Activated CD4-positive, alpha-beta T cell treated with anti-CD3 and anti-CD28 coated beads, Interleukin-2, amount 10 ng/mL, durations not matched to agents 7 days and 5 days (primary cell): Measurements from ENCODE around the gene SBDS. TPM values are rescaled to one million over a fixed set of nuclear protein-coding genes. Genes with fewer than 3 reads are reported as not detected.
"Not testable (repeated sequence)": the region's sequence is repeated elsewhere in the genome, so short reads cannot be mapped to it uniquely, and the experiment has no call there.

Source experiments
- CTCF ChIA-PET: fragments of 350-600 bp; sonication (Branson Sonifier 250); formaldehyde crosslinking; loops from one replicate; lab custom pipeline; 2021; ENCODE audit warnings: antibody characterized with exemption; lab: Charles Lee
- POLR2A ChIA-PET: fragments of 350-600 bp; sonication (Branson Sonifier 250); formaldehyde crosslinking; loops from one replicate; lab custom pipeline; 2021; ENCODE audit warnings: antibody characterized with exemption; lab: Charles Lee
- DNase-seq: peaks from one replicate; pipeline ENCODE4 v3.0.0-alpha.2; 2020
- H3K27ac Mint-ChIP-seq: one replicate; pipeline ENCODE4 v1.8.0; 2021; ENCODE audit warnings: mild to moderate bottlenecking, moderate library complexity, mixed read lengths
- H3K27me3 Mint-ChIP-seq: one replicate; pipeline ENCODE4 v1.8.0; 2021; ENCODE audit warnings: mixed read lengths
- H3K36me3 Mint-ChIP-seq: one replicate; pipeline ENCODE4 v1.8.0; 2021; ENCODE audit warnings: low read depth, mixed read lengths
- H3K4me1 Mint-ChIP-seq: one replicate; pipeline ENCODE4 v1.8.0; 2021; ENCODE audit warnings: mixed read lengths
- H3K4me3 Mint-ChIP-seq: one replicate; pipeline ENCODE4 v1.8.0; 2021; ENCODE audit warnings: mild to moderate bottlenecking, moderate library complexity, mixed read lengths
- H3K9me3 Mint-ChIP-seq: one replicate; pipeline ENCODE4 v1.8.0; 2021; ENCODE audit warnings: mixed read lengths
- total RNA-seq, 2 experiments: library from RNA; stranded (reverse); gene quantifications; one replicate each; pipeline ENCODE4 v1.2.3, GENCODE V29; 2021

The SBDS gene
- total RNA-seq, 2 experiments from 2014 or later = 34.2 to 37.8 TPM

DNA sequence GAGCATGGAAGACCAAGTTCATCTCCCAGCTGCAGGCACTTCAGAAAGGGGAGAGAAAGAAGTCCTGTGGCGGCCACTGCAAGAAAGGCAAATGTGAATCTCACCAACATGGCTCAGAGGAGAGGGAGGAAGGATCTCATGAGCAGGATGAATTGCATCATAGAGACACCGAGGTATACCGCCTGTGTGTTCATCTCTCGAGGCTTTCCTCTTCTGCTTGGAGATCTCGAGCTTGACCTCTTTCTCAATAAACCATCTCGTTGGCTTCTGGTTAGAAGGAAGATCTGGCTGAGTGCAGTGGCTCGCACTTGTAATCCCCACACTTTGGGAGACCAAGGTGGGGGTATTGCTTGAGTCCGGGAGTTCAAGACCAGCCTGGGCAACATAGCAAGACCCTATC is 22.6 kb upstream of the SBDS start:
- CTCF ChIA-PET, H3K4me3 Mint-ChIP-seq, POLR2A ChIA-PET, H3K27me3 Mint-ChIP-seq, DNase-seq, H3K9me3 Mint-ChIP-seq, H3K27ac Mint-ChIP-seq: not testable (repeated sequence)
- Mint-ChIP-seq H3K4me1 (peaks cover 12% of the 10 kb centered on the region), H3K36me3 (peaks cover 45% of the 10 kb centered on the region)

DNA sequence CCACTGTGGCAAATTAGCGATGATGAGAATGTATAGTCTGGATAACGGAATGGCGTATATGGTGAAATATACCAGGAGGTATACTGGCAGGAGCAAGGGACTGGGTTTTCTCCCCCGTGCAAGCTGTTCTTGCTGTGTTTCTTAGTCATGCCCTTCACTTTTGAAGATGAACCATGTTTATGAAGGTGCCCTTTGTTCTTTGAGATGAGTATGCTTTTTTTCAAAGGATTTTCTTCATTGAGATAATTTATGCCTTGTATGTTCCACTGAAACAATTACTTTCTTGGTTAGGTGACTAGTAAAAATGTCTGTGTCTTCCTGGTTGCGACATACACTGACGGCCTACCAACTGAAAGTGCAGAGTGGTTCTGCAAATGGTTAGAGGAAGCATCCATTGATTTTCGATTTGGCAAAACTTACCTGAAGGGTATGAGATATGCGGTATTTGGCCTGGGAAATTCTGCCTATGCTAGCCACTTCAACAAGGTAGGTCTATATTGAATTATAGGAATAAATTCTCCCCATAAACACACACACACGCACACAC is 18.8 kb upstream of the SBDS start:
- H3K27ac Mint-ChIP-seq, H3K4me3 Mint-ChIP-seq, H3K4me1 Mint-ChIP-seq, H3K27me3 Mint-ChIP-seq, H3K9me3 Mint-ChIP-seq, DNase-seq, POLR2A ChIA-PET: not testable (repeated sequence)
- peaks cover 31% of the 10 kb centered on the region for H3K36me3 Mint-ChIP-seq
- CTCF ChIA-PET = interaction anchor here (0.6 kb wide), 1 partner anchor 18 kb away, joined by 3 read pairs; the partner anchor contains the start of gene TYW1

DNA sequence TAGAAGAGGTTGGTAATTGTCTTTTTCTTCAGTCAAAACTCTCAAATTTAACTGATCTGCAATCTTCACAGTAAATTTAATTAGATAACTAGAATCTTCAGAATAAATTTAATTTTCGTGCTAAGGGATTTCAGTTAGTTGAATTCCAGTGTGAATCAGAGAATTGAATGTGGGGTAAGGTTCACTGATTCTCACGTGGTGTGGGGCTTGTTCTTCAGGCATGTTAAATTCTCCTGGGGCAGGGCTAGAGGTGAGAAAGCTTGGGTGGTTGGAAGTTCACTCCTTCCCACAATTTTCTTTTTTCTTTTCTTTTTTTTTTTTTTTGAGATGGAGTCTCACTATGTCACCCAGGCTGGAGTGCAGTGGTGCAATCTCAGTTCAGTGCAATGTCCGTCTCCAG is 14.3 kb upstream of the SBDS start:
- H3K9me3 Mint-ChIP-seq, POLR2A ChIA-PET, H3K27me3 Mint-ChIP-seq, CTCF ChIA-PET, DNase-seq, H3K4me3 Mint-ChIP-seq, H3K4me1 Mint-ChIP-seq, H3K27ac Mint-ChIP-seq: not testable (repeated sequence)
- H3K36me3 Mint-ChIP-seq = peaks cover 34% of the 10 kb centered on the region

DNA sequence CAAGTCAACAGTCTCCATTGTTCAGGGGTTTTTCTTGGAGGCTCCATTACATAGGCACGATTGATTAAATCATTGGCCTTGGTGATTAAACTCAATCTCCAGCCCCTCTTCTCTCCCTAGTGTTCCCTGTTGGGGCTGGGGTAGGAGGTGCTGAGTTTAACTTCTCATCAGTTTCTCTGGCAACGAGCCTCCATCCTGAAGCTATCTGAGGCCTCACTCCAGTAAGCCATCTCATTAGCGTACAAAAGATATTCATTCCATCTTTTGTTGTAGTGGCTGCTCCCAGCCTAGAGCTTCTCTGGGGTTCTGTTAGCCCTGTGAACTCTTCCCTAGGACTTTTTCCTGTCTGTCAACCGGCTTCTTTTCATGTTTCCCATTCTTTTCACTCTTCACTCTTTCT is 12.9 kb upstream of the SBDS start:
- ChIA-PET POLR2A (no interaction called here), CTCF (no interaction called here)
- no peak for DNase-seq
- Mint-ChIP-seq H3K27ac (no peak overlapping the region), H3K27me3 (no peaks in the 10 kb centered on the region), H3K4me3 (no peak overlapping the region), H3K9me3 (no peaks in the 10 kb centered on the region), H3K4me1 (peaks cover 2% of the 10 kb centered on the region), H3K36me3 (peaks cover 32% of the 10 kb centered on the region)

DNA sequence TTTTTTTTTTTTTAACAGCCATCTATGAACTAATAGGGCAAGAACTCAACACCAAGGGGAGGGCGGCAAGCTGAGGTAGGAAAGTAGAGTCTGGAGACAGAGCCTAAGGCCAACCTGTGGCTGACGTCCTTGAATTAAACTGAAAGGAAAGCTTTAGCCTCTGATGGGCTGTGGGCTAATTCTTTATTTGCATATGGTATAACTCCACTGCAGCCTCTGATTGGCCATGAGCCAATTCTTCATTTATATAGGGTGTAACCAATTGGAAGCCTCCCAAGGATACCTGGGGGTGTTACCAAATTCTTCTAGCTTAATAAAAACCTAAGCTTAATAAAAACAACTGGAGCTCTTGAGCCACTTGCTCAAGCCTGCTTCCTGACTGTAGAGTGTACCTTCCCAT is 11.6 kb upstream of the SBDS start:
- POLR2A ChIA-PET = no interaction called here

DNA sequence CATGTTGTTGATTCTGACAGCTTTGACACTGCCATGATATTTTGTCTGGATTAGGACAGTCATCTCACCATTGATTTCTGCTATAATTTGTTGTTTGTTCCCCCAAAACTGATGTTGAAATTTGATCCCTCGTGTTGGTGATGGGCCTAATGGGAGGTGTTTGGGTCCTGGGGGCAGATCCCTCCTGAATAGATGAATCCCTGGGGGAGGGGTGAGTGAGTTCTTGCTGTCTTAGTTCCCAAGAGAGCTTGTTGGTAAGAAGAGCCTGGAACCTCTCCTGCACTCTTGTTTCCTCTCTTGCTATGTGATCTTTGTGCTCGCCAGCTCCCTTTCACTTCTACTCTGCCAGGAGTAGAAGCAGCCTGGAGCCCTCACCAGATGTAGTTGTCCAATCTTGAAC is 8.8 kb upstream of the SBDS start:
- H3K4me1 Mint-ChIP-seq, CTCF ChIA-PET, H3K9me3 Mint-ChIP-seq: not testable (repeated sequence)

More for the DNA sequence above, 11.6 kb upstream of the SBDS start:
- no peak overlapping the region for H3K4me3 Mint-ChIP-seq
- no peaks in the 10 kb centered on the region for H3K9me3 Mint-ChIP-seq
- no peaks in the 10 kb centered on the region for H3K27me3 Mint-ChIP-seq
- no peak overlapping the region for H3K27ac Mint-ChIP-seq
- peaks cover 30% of the 10 kb centered on the region for H3K36me3 Mint-ChIP-seq
- CTCF ChIA-PET = no interaction called here
- no peak for DNase-seq
- peaks cover 2% of the 10 kb centered on the region for H3K4me1 Mint-ChIP-seq

DNA sequence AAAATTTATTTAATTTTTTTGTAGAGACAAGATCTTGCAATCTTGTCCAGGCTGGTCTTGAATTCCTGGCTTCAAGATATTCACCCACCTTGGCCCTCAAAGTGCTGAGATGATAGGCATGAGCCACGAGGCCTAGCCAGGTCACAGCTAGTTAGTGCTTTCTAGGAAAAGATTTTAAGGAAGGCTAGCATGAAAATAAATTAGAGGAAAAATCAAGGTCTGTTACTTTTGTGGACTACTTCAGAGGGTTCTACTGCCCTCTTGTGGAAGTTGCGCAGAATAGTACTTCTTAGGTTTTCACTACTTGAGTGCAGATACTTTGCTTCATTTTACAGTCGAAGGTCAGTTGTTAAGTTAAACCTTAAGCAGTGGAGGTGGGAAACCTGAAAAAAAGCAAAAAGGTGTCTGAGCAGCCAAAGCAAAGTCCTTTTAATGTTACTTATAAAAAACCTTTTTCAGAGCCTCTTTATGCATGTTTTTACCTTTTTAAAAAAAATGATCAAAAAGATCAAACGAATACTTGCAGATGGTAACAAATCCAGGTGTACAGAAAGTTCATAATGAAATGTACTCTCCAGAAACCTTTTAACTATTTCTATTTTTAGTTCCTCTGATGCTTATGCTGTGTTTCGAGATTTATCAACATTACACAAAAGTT is 5.3 kb upstream of the SBDS start:
- H3K4me3 Mint-ChIP-seq, POLR2A ChIA-PET, H3K27me3 Mint-ChIP-seq, H3K9me3 Mint-ChIP-seq: not testable (repeated sequence)
- H3K4me1 Mint-ChIP-seq = peaks cover 15% of the 10 kb centered on the region
- peak; percentile 30 for DNase-seq
- CTCF ChIA-PET = interaction anchor here (0.6 kb wide), 1 partner anchor 970 kb away, joined by 3 read pairs; no protein-coding TSS in a partner anchor
- peaks cover 16% of the 10 kb centered on the region for H3K36me3 Mint-ChIP-seq
- peak overlapping the region; percentile 38 for H3K27ac Mint-ChIP-seq

More for the DNA sequence above, 8.8 kb upstream of the SBDS start:
- H3K27me3 Mint-ChIP-seq, H3K4me3 Mint-ChIP-seq, H3K27ac Mint-ChIP-seq, DNase-seq, POLR2A ChIA-PET: not testable (repeated sequence)
- H3K36me3 Mint-ChIP-seq = peaks cover 32% of the 10 kb centered on the region

DNA sequence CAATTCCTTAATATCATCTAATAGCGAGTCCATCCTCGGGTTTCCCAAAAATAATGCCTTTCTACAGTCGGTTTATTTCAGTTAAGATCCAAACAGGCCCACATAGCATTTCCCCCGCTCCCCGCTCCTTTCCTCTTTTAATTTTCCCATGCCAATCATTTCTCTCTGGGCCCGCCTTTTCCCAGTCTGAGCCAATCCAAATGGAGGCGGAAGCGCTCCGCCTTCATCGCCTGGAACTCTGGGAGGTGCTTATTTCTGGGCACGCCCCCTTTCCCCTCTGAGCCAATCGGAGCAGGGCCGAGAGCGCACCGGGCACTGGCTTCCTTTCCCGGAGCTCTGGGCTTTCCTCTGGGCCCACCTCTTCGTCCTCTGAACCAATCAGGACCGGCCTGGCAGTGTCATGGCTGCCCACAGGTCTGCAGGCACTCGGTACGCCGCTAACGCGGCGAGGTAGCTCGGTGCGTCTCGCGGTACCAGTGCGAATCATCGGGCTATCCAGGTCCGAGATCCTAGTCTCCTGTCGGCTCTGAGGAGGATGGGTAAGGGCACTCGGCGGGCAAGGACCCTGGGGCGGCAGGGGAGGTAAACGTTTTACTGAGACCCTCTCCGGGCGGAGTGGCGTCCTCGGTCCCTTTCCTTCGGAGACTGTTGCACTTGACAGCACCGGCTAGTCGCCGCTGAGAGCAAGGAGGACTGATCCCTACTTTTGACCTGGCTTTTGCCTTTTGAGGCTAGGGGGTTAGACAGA is 1.2 kb upstream of the SBDS start, which contains the start of gene TYW1:
Gene TYW1 (plus strand): TSS at position 390 of the 748 bp plus-strand sequence. CDS start 146 bp downstream, at position 536.
- peaks cover 37% of the 10 kb centered on the region for H3K4me1 Mint-ChIP-seq
- H3K36me3 Mint-ChIP-seq = peaks cover 16% of the 10 kb centered on the region
- CTCF ChIA-PET = interaction anchor here (0.6 to 1.1 kb wide), 2 partner anchors 17 to 152 kb away, joined by 3 to 4 read pairs; no protein-coding TSS in a partner anchor
- POLR2A ChIA-PET, H3K27me3 Mint-ChIP-seq, H3K9me3 Mint-ChIP-seq: not testable (repeated sequence)
- DNase-seq = peak; percentile 99
- H3K27ac Mint-ChIP-seq = peak within 1 kb of the TSS; percentile 98
- peak within 1 kb of the TSS; percentile 87 for H3K4me3 Mint-ChIP-seq

DNA sequence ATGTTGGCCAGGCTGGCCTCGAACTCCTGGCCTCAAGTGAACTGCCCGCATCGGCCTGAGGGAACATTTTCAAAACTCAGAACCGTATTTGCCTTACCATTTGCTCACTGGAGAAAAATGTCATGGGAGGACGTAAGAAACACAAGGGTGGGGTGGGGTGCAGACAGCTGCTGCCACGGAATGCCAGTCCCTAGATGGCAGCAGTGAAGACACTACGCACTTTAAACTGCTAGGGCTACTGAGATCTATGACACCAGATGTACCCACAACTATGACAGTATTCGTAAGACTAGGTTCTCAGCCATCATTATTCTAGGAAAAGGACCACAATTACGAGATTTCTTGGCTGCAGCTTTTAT is 716 bp downstream of the SBDS start:
- not testable (repeated sequence) for H3K27me3 Mint-ChIP-seq, H3K9me3 Mint-ChIP-seq
- Mint-ChIP-seq H3K4me1 (peaks cover 35% of the 10 kb centered on the region), H3K36me3 (peaks cover 24% of the 10 kb centered on the region), H3K27ac (peak overlapping the region; percentile 100), H3K4me3 (peak overlapping the region; percentile 87)
- peak; percentile 63 for DNase-seq
- ChIA-PET CTCF (interaction anchor here (0.7 to 1.1 kb wide), 2 partner anchors 18 to 94 kb away, joined by 3 read pairs; no protein-coding TSS in a partner anchor), POLR2A (interaction anchor here (1.5 kb wide), 1 partner anchor 72 kb away, joined by 3 read pairs; no protein-coding TSS in a partner anchor)

DNA sequence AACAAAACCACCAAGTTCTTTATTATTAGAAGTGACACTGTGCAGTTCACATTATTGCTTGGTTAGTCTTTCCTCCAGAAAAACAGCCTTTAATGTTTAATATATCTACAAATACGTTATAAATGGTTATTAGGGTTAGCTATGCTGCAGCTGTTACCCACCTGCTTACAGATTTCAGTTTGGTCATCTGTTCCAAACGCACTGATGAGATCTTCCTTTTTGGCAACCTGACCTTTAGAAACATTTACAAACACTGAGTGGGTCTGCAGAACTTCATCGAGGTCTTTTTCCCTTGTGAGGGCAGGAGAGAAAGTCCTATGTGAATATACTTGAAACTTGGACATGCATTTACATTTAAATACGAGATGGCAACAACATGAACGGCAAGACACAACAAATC is 1.3 kb downstream of the SBDS start:
- peaks cover 24% of the 10 kb centered on the region for H3K36me3 Mint-ChIP-seq
- DNase-seq, CTCF ChIA-PET: not testable (repeated sequence)

DNA sequence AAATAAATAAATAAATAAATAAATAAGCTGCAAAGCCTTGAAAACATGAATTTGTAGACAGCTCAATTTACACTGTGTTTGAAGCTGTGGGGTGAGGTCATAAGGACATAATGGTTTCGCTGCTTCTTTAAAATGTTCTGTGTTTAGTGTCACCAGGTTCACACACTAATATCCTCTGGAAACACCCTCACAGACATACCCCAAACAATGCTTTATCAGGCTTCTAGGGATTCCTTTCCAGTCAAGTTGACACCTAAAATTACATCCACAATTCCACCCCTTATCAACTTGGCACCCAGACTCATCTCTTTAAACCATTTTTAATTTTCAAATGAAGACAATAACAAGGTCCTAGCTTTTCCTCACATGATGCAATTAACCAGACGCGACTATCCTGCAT is 5.8 kb downstream of the SBDS start:
- peaks cover 35% of the 10 kb centered on the region for H3K36me3 Mint-ChIP-seq
- CTCF ChIA-PET = interaction anchor here (1.0 kb wide), 1 partner anchor 406 kb away, joined by 3 read pairs; no protein-coding TSS in a partner anchor
- H3K27me3 Mint-ChIP-seq, H3K27ac Mint-ChIP-seq, H3K4me3 Mint-ChIP-seq, H3K9me3 Mint-ChIP-seq, DNase-seq, POLR2A ChIA-PET: not testable (repeated sequence)
- peaks cover 21% of the 10 kb centered on the region for H3K4me1 Mint-ChIP-seq

More for the DNA sequence above, 1.3 kb downstream of the SBDS start:
- H3K27me3 Mint-ChIP-seq, POLR2A ChIA-PET, H3K9me3 Mint-ChIP-seq: not testable (repeated sequence)
- Mint-ChIP-seq H3K4me1 (peaks cover 33% of the 10 kb centered on the region), H3K4me3 (peak overlapping the region; percentile 87), H3K27ac (peak overlapping the region; percentile 100)

DNA sequence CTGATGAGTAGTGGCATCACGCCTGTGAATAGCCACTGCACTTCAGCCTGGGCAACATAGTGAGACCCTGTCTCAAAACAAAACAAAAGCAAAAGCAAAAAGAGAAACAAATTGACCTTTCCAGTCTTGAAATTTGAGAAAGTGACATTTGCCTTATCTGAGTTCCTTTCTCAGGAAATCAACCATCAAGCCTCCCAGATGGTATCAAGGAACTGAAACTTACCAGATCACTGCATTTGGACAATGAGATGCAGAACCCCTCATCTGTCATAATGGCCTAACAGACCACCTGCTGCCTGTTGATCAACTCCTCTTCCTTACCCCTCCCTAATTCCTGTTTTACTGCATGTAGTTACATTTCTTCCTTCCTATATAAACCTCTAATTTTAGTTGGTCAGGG is 15.1 kb downstream of the SBDS start:
- H3K27ac Mint-ChIP-seq, H3K36me3 Mint-ChIP-seq, CTCF ChIA-PET, H3K4me3 Mint-ChIP-seq, DNase-seq, POLR2A ChIA-PET, H3K27me3 Mint-ChIP-seq, H3K4me1 Mint-ChIP-seq: not testable (repeated sequence)
- H3K9me3 Mint-ChIP-seq = peaks cover 13% of the 10 kb centered on the region

DNA sequence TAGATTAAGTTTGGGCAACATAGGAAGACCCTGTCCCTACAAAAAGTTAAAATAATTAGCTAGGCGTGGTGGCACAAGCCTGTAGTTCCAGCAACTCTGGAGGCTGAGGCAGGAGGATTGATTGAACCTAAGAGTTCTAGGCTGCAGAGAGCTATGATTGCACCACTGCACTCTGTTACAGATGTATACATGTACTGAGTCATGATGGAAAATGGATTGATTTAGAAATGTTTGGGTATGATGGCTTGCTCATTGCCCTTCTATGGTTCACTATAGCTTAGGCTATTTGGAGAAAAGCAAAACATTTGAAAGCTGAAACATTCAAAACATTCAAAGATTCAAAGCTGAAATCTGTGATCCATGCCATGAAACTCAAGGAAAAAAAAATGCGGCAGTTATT is 16.4 kb downstream of the SBDS start:
- peaks cover 16% of the 10 kb centered on the region for H3K9me3 Mint-ChIP-seq
- H3K4me3 Mint-ChIP-seq, H3K27ac Mint-ChIP-seq, H3K4me1 Mint-ChIP-seq, DNase-seq, POLR2A ChIA-PET, H3K36me3 Mint-ChIP-seq, H3K27me3 Mint-ChIP-seq: not testable (repeated sequence)
- CTCF ChIA-PET = interaction anchor here (0.6 kb wide), 1 partner anchor 375 kb away, joined by 3 read pairs; no protein-coding TSS in a partner anchor
